GM19025 (cell line): Measurements from ENCODE around the gene SLAIN1.
"Not testable (repeated sequence)": the region's sequence is repeated elsewhere in the genome, so short reads cannot be mapped to it uniquely, and the experiment has no call there.

ENCODE experiments used
- ATAC-seq: cut with Tn5 transposase; IDR thresholded peaks from one replicate; pipeline ENCODE4 v1.9.1; 2021; ENCODE audit warnings: mild to moderate bottlenecking, low read depth, moderate library complexity; ENCODE audit not compliant: unreplicated experiment

The SLAIN1 gene

DNA sequence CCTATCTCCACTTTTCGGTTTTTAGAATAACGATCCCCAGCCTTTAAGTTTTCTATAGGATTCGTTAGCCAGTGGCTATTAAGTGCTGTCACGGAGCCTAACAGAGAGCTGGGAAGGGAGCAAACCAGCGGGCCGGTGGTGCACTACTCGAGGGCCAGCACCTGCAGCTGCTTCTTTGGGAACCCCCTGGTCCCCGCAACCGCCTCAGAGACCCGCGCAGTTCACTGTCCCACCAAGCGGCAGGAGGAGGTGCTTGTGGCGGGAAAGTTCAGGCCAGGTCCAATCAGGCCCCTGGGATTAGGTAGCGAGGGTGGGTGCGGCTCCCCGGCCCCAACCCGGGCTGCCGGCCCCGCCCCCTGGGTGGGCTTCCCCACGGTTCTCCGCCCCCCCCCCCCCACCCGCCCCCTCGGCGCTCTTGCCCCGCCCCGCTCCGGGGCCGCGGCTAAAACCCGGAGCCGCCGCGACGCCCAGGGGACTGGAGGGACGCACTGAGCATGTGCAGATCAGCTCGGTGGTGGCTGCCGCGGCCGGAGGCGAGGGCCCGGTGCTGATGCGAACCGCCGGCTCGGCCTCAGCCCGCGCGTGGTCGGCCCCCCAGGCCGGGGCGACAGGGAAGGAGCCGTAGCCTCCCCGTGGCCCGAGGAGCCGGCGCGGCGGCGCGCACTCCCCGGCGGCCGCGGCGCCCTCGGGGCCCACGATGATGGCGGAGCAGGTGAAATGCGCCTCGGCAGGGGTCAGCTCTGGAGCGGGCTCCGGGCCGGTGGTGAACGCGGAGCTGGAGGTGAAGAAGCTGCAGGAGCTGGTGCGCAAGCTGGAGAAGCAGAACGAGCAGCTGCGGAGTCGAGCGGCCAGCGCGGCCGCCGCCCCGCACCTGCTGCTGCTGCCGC, at the start of gene SLAIN1:
Gene SLAIN1, plus strand, starts transcription at position 471 of the 887 bp plus-strand sequence. Its CDS starts 227 bp downstream, at position 698.
- ATAC-seq, result peak; percentile 75

DNA sequence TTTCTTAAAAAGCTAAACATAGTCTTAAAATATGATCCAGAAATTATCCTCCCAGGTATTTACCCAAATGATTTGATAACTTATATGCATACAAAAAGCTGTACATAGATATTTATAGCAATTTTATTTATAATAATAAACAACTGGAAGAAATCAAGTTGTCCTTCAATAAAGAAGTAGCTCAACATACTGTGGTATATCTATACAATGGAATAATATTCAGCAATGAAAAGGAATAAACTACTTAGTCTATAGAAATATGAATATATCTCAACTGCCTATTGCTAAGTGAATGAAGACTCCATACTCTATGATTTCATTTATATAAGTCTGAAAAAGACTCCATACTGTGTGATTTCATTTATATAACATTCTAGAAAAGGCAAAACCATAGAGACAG, 47.1 kb upstream of the SLAIN1 start:
- no peak for ATAC-seq

DNA sequence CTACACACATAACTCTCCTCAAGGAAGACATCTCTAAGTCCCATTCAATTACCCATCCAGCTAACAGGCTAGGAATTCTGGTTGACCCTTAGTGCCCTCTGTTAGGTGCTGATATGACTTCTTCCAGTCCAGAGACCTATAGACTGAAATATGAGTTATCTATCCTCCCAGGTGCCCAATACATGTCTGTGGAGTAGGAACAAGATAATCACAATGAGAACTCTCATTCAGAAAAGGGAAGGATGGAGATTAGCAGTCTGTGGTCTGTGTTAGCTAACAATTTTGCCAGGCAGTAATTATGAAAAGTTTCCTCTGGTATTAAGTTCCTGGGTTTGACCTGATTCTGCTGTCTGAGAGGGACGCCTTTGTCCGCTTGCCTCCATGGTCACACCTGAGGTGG, 44.2 kb upstream of the SLAIN1 start:
- ATAC-seq, result no peak

DNA sequence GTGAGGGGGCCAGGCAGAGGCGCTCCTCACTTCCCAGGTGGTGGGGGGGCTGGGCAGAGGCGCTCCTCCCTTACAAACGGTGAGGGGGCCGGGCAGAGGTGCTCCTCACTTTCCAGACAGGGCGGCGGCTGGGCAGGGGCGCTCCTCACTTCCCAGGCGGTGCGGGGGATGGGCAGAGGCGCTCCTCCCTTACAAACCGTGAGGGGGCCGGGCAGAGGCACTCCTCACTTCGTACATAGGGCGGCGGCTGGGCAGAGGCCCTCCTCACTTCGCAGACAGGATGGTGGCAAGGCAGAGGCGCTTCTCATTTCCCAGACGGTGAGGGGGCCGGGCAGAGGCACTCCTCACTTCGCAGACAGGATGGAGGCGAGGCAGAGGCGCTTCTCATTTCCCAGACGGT, 37.5 kb upstream of the SLAIN1 start:
- ATAC-seq, result not testable (repeated sequence)

DNA sequence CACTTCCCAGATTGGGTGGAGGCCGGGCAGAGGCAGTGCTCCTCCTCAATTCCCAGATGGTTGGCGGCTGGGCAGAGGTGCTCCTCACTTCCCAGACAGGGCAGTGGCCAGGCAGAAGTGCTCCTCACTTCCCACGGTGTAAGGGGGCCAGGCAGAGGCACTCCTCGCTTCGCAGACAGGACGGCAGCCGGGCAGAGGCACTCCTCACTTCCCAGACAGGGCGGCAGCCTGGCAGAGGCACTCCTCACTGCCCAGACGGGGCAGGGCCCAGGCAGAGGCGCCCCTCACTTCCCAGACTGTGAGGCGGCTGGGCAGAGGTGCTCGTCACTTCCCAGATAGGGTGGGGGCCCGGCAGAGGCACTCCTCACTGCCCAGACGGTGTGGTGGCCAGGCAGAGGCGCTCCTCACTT, 36.6 kb upstream of the SLAIN1 start:
- ATAC-seq, result no peak

DNA sequence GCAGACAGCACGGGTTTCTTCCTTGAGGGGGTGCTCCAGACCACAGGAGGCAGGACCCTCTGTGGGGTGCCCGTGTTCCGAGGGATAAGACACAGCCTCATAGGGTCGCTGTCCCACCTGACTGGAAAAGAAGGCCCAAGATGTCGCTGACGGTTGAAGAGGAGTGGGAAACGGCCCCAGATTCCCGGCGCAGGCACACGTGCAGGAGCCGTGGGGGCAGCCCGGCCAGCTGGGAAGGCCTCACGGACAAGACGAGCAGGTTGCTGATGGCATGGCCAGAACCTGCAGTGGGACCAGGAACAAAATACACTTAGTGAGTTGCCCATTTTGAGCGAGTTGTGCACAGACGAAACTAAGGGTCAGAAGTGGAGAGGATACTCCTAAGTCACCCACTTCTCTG, 35.2 kb upstream of the SLAIN1 start:
- ATAC-seq, result not testable (repeated sequence)

DNA sequence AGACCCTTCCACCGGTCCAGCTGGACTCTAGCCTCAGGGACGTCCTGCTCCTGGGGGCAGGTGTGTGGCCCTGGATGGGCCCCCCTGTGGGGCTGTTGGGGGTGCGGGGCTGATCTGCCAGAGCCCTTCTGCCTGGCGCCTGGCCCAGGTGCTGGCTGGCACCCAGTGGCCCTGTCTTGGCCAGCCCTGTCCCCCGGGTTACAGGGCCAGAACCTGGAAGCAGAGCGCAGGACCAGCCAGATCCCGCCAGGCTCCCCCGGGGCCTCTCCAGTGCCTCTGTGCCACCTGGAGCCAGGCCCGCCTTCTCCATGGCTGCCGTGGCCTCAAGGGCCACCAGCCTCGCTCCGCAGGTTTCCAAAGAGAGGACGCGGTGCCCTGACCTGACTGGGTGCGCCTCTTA, 34.7 kb upstream of the SLAIN1 start:
- not testable (repeated sequence) for ATAC-seq

DNA sequence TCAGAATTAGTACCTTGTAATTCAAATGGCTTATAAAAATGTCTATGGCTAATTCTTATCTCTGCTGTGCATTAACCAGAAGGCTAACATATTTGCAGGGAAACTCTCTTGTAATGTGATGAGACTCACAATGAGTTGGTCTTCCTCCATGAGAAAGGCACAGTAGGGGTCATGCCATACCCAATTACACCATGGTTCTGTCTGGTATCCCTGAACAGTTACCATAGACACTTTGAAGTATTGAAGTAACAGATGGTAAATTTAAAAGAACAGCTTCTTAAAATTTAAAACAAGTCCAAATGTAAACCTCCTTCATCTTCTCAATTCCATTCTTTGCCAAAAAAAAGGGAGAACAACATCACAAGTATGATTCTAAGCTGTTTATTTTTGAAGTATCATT, 22.6 kb upstream of the SLAIN1 start:
- no peak for ATAC-seq

DNA sequence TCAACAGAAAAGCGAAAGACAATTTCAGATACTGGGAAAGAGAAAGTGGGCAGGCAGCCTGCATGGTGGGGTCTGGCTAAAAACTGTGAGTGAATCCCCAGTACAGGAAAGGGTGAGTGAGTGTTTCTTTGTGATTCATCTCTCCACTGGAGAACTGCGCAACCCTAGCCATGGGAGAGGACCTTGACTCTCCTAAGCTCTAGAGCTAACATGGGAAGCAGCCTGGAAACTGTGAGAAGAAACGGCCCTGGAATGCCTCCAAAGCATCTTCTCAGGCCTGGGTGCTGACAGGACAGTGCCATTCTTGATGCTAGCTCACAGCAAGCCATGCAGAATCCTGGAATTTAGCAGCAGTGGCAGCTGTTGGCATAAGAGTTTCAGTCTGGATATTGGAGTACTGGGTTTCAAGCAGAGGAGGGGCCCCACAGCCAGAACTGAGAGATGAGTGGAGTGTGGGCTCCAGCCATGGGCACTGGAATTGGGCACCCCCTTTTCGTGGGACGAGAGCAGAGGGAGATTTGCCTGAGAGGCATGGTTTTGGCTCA, 18.7 kb upstream of the SLAIN1 start:
- no peak for ATAC-seq

DNA sequence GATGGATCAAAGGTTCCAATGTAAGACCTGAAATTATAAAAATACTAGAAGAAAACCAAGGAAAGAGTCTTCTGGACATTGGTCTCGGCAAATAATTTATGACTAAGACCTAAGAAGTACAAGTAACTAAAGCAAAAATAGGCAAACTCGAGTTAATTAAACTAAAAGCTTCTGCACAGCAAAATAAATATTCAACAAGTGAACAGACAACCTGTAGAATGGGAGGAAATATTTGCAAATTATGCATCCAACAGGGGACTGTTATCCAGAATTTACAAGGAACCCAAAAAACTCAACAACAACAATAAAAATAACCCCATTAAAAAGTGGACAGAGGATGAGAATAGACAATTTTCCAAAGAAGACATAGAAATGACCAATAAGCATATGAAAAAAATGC, 9.7 kb upstream of the SLAIN1 start:
- no peak for ATAC-seq

DNA sequence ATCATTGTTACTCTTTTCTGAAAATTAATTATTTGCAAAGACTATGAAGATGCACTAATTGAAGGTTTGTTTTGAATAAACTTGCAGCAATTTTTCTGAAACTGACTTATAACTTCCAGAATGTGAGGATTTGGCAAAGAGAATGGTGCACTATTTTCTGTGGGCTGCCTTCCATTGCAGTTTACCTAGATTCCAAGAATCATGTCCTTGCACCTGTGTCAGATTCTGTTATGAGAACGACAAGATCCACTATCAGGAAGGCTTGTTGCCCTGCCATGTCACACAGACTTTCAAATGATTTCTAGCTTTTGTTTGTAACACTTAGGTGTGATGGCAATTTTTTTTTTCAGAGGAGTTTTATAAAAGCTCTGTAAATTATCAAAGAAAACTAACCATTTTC, 5.6 kb upstream of the SLAIN1 start:
- ATAC-seq, result no peak

DNA sequence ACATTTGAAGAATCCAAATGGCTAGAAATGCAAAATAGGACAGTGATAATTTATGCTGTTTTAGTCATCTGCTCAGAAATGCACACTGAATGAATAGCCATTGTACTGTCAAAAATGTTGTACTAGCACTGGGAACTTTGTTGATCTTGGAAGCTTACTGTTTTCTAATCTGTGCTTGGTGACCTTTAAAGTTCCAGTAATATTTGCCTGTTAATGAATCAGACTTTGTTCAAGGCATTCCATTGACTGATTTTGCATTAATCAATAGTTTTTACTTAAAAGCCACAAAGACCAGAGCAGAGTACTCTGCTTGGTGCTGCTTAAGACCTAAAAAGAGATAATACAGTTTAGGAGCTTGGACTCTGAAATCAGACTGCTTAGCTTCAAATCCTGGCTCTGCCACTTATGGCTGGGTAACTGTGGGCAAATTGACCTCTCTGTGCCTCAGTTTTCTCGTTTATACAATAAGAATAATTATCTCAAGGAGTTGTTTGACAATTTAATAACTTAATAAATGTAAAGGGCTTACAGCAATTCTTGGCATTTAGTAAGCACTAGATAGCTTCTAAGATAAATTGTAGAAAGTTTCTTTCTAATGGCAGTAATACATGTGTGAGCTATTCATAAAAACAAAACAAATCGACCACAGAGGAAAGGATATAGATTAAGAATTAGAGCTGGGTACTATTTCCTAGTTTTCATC, 4.6 kb upstream of the SLAIN1 start:
- ATAC-seq, result no peak

DNA sequence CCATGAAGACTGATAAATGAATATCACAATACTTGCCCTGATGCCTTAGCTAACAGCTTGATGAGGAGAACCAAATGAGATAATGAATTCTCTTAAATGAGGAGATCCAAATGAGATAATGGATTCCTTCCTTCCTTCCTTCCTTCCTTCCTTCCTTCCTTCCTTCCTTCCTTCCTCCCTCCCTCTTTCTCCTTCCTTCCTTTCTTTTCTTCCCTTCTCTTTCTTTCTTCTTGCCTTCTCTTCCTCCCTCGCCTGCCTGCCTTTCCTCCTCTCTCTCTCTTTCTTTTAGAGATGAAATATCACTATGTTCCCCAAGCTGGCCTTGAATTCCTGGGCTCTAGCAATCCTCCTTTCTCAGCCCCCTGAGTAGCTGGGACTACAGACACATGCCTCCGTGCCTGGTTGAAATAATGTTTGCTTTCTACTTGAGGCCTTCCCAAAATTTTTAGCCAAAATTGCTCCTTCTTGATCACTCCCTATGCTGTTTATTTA, 4.0 kb upstream of the SLAIN1 start:
- no peak for ATAC-seq

DNA sequence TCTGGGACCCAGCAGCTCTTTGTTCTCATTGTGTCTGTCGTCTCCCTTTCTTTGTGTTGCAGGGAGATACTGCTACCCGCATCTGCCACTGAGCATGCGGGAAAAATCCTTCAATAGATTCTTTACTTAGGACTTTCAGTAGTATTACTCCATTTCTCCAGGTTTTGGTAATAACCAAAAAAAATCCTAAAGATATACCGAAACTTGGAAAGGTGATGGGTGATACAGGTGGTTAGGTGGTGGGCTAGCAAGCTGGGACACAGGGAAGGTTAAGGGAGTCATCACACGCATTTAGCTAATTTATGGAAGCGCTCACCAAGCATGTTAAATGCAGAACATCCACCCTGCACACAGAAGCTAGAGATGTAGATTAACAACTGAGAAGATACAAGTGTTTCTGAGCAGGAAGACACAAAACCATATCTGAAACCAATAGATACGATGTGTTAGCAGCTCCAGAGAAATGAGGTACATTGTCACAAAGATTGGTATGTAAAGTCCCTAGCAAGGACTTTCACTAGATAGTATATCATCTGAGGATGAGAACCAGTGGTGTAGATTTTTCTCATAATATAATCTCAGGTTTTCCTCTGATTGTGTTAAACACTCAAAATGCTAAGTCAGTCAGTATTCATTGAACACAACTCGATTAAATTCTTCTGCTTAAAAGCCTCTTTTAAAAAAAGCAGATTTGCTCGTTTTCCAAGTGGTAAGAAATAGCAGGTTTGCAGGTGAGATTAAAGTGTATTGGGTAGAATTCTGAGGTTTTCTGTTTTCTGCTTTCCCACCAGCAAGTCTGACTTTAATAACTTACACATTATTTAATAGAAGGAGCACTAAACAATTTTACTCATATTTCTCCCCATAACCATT, 1.2 kb upstream of the SLAIN1 start:
- no peak for ATAC-seq

DNA sequence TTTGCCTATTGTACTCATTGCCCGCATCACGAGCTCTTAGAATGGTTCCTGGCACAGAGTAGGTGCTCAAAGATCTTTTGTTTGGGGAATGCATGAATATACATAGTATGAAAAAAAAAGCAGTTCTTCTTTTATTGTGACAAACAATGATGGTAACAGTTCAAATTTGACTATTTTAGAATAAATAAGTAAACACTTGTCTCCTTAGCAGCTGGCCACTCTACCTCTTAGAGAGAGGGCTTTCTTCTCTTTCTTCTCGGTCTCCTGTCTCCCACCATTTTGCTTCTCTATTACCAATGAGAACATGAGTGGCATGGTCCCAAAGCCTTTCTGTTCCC, 639 bp upstream of the SLAIN1 start:
- no peak for ATAC-seq

DNA sequence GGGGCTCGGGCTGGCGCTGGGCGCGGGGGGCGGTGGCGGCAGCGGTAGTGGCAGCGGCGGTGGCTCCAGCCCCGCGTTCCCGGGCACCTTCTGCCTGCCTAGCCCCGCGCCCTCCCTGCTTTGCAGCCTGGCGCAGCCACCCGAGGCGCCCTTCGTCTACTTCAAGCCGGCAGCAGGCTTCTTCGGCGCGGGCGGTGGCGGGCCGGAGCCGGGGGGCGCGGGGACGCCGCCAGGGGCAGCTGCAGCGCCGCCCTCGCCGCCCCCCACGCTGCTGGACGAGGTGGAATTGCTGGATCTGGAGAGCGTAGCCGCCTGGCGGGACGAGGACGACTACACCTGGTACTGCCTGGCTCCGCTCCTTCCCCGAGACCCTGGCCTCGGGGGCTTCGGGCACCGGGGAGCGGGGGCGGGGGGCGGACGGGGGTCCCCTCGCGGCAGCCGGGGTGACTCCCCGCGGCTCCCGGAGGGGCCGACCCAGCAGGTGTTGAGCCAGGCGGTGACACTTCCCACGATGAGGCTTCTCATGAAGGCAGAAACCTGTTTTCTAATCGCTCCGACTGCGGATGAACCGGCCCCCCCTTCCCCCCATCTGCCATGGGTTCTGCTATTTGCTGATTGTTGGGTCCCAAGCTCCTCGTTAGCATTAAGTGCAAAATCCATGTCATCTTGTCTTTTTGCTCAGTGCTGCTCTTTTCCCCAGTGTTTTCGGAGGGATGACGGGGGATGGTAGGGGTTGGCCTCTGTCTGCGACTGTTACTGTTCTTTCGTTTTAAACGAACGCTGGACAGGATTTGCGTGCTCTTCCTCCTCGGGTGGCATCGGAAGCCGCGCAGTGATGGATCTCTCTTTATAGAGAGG, 943 bp downstream of the SLAIN1 start:
- ATAC-seq, result peak; percentile 15

DNA sequence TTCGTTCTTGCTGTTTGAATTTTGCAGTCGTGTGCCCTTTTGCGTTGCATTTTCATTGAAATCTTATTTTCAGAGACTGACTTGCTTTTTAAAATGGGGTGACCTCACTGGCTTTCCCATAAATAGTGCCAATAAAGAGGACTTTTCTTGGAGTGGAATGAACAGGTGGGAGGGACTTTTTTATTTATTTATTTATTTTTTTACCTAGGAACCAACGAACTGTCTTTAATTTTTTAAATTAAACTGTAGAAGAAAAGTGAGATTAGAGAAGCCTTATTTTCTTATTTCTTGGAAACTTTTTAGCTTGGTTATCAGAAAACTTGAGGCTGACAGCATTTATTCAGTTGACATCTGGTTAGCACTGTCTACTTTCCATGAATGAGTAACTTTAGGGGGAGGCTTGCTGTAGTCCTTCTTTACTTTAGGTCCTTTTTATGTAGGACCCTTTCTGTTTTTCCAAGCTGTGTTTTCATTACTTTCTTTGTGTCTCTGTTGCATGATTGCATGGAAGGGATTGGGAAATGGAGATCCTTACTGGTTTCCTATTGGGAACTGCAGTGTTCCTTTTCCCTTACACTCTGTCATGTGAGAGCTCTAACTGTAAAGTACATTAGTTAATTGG, 1.7 kb downstream of the SLAIN1 start:
- ATAC-seq, result no peak

DNA sequence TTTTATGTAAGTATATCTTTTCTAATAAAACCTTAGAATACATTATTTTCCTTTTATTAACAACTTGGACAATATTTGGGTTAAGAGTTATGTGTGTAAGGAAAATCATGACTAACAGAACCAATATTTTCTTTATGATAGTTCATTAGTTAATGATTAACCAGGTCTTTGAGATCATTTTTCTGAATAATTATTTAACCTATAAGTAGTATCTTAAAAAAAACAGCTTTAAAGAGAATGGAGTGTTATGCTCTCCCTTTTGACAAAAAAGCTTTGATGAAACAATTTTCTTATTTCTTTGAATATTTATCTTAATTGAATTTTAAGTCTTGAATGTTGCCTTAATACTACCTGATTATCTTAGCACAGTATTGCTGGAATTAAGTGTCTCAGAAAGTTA, 3.8 kb downstream of the SLAIN1 start:
- ATAC-seq, result no peak

DNA sequence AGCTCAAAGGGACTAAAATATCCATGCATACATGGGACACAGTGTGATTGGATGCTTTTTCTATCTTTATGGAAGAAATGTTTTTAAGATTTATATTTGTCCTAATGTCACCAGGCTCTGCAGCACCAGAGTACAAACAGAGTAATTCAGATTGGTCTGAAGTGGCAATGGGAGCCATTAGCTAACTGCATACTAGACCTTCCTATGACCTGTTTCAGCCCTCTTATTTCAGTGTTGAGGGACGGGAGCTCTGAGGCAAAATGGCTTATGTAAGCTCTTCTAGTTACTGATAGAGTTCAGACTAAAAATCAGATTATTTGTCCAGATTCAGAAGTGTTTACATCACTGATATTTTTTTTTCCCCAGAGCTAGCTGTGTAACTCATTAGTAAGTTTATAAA, 4.9 kb downstream of the SLAIN1 start:
- ATAC-seq, result no peak
